Stomach (tissue), 4 donors: ENCODE data around the gene SLC12A7.

Source experiments
- CTCF ChIP-seq, 7 experiments: fragments of 450-650 bp in 4 of 7; fragments of 200-600 bp in 3 of 7; sonication (generic) in 3 of 7; IDR thresholded peaks; one replicate each; pipeline ENCODE4 v1.5.1; 2016 to 2019; ENCODE audit warnings: antibody characterized with exemption in 7 of 7, control low read depth in 2 of 7, mild to moderate bottlenecking in 1 of 7
- POLR2A ChIP-seq, 4 donors: fragments of 450-650 bp; IDR thresholded peaks; one replicate each; pipeline ENCODE4 v1.6.1; 2016; ENCODE audit warnings: antibody characterized with exemption in 4 of 4, control low read depth in 2 of 4, mild to moderate bottlenecking in 1 of 4, moderate library complexity in 1 of 4
- POLR2AphosphoS5 ChIP-seq, 3 donors: sonication (generic); formaldehyde crosslinking; IDR thresholded peaks; one replicate each; pipeline ENCODE4 v1.6.1; 2016; ENCODE audit warnings: antibody characterized with exemption in 3 of 3

GRCh38 chr5:1152156-1152555 lies 40.3 kb upstream of the SLC12A7 start:
- TF ChIP-seq POLR2AphosphoS5 (IDR thresholded peaks at IDR 0.05), result no peak
- no peak for TF ChIP-seq CTCF (IDR thresholded peaks at IDR 0.05)
- TF ChIP-seq POLR2A (IDR thresholded peaks at IDR 0.05), result no peak
